HG02623 (cell line): Measurements from ENCODE around the gene PEPD.

Experiments
- ATAC-seq: cut with Tn5 transposase; IDR thresholded peaks from one replicate; pipeline ENCODE4 v1.9.1; 2021; ENCODE audit warnings: moderate library complexity; ENCODE audit not compliant: unreplicated experiment

The PEPD gene

GRCh38 chr19:33512580-33513137, 8.9 kb downstream of the PEPD start:
- no peak for ATAC-seq

- ATAC-seq: no peak
These were observed 9.6 kb downstream of the PEPD start for GRCh38 chr19:33512021-33512420.

GRCh38 chr19:33511346-33511745, 10.2 kb downstream of the PEPD start:
- ATAC-seq: no peak

- no peak for ATAC-seq
These were observed 11.0 kb downstream of the PEPD start for GRCh38 chr19:33510462-33511194.

- ATAC-seq: no peak
These were observed 11.8 kb downstream of the PEPD start for GRCh38 chr19:33509774-33510173.

GRCh38 chr19:33508941-33509614, 12.5 kb downstream of the PEPD start:
- no peak for ATAC-seq

GRCh38 chr19:33508431-33508830, 13.2 kb downstream of the PEPD start:
- ATAC-seq: no peak

GRCh38 chr19:33508009-33508408, 13.6 kb downstream of the PEPD start:
- ATAC-seq: no peak

- no peak for ATAC-seq
These were observed 14.3 kb downstream of the PEPD start for GRCh38 chr19:33507021-33507956.

GRCh38 chr19:33506498-33506897, 15.1 kb downstream of the PEPD start:
- no peak for ATAC-seq

- no peak for ATAC-seq
These were observed 15.8 kb downstream of the PEPD start for GRCh38 chr19:33505823-33506222.

- no peak for ATAC-seq
These were observed 16.4 kb downstream of the PEPD start for GRCh38 chr19:33505148-33505547.

- ATAC-seq: no peak
These were observed 17.5 kb downstream of the PEPD start for GRCh38 chr19:33504058-33504444.

- no peak for ATAC-seq
These were observed 18.0 kb downstream of the PEPD start for GRCh38 chr19:33503433-33504057.

GRCh38 chr19:33503030-33503429, 18.6 kb downstream of the PEPD start:
- no peak for ATAC-seq

GRCh38 chr19:33502521-33502920, 19.1 kb downstream of the PEPD start:
- ATAC-seq: no peak

- ATAC-seq: no peak
These were observed 19.8 kb downstream of the PEPD start for GRCh38 chr19:33501693-33502356.

GRCh38 chr19:33500991-33501390, 20.6 kb downstream of the PEPD start:
- no peak for ATAC-seq

GRCh38 chr19:33500586-33500985, 21.0 kb downstream of the PEPD start:
- ATAC-seq: no peak
